ENCODE results near the gene RUNX1. TPM values are rescaled to one million over a fixed set of nuclear protein-coding genes. Genes with fewer than 3 reads are reported as not detected.

Gene RUNX1
- total RNA-seq, 1 donor from 2014 or later = 0.47 TPM

GRCh38 chr21:34764715-34765284 is 284.3 kb downstream of the RUNX1 start:
- Mint-ChIP-seq H3K27ac (ENCODE audit: unreplicated experiment) (no peak overlapping the region), H3K4me3 (ENCODE audit: unreplicated experiment) (no peak overlapping the region), H3K9me3 (ENCODE audit: unreplicated experiment) (peaks cover 2% of the 10 kb centered on the region), H3K36me3 (ENCODE audit: unreplicated experiment) (no peaks in the 10 kb centered on the region), H3K4me1 (ENCODE audit: low read depth, unreplicated experiment) (no peaks in the 10 kb centered on the region), H3K27me3 (ENCODE audit: unreplicated experiment) (no peaks in the 10 kb centered on the region)
- no peak for TF ChIP-seq CTCF (IDR thresholded peaks at IDR 0.05; ENCODE audit: partially characterized antibody, unreplicated experiment)
- DNase-seq = no peak

GRCh38 chr21:34762786-34763185 is 286.3 kb downstream of the RUNX1 start:
- Mint-ChIP-seq H3K4me3 (ENCODE audit: unreplicated experiment) (no peak overlapping the region), H3K9me3 (ENCODE audit: unreplicated experiment) (peaks cover 2% of the 10 kb centered on the region), H3K27ac (ENCODE audit: unreplicated experiment) (no peak overlapping the region), H3K4me1 (ENCODE audit: low read depth, unreplicated experiment) (no peaks in the 10 kb centered on the region), H3K36me3 (ENCODE audit: unreplicated experiment) (no peaks in the 10 kb centered on the region), H3K27me3 (ENCODE audit: unreplicated experiment) (no peaks in the 10 kb centered on the region)
- no peak for TF ChIP-seq CTCF (IDR thresholded peaks at IDR 0.05; ENCODE audit: partially characterized antibody, unreplicated experiment)
- DNase-seq = no peak

GRCh38 chr21:34761758-34762330 is 287.3 kb downstream of the RUNX1 start:
- Mint-ChIP-seq H3K4me3 (ENCODE audit: unreplicated experiment) (no peak overlapping the region), H3K27ac (ENCODE audit: unreplicated experiment) (no peak overlapping the region), H3K36me3 (ENCODE audit: unreplicated experiment) (no peaks in the 10 kb centered on the region), H3K27me3 (ENCODE audit: unreplicated experiment) (no peaks in the 10 kb centered on the region), H3K9me3 (ENCODE audit: unreplicated experiment) (peaks cover 2% of the 10 kb centered on the region), H3K4me1 (ENCODE audit: low read depth, unreplicated experiment) (no peaks in the 10 kb centered on the region)
- no peak for TF ChIP-seq CTCF (IDR thresholded peaks at IDR 0.05; ENCODE audit: partially characterized antibody, unreplicated experiment)
- DNase-seq = no peak

GRCh38 chr21:34754690-34755647 is 294.1 kb downstream of the RUNX1 start:
- Mint-ChIP-seq H3K9me3 (ENCODE audit: unreplicated experiment) (no peaks in the 10 kb centered on the region), H3K27ac (ENCODE audit: unreplicated experiment) (no peak overlapping the region), H3K4me3 (ENCODE audit: unreplicated experiment) (no peak overlapping the region), H3K4me1 (ENCODE audit: low read depth, unreplicated experiment) (no peaks in the 10 kb centered on the region), H3K27me3 (ENCODE audit: unreplicated experiment) (no peaks in the 10 kb centered on the region), H3K36me3 (ENCODE audit: unreplicated experiment) (no peaks in the 10 kb centered on the region)
- no peak for DNase-seq
- TF ChIP-seq CTCF (IDR thresholded peaks at IDR 0.05; ENCODE audit: partially characterized antibody, unreplicated experiment) = no peak

All from glutamatergic neuron (in vitro differentiated cells).